HCT116 (cell line): ENCODE measurements around the gene SSR1. TPM values are rescaled to one million over a fixed set of nuclear protein-coding genes. Genes with fewer than 3 reads are reported as not detected.

ENCODE experiments used
- ATAC-seq: fragments of 200-7000 bp; cut with Tn5 transposase; 2 replicates; pipeline ENCODE4 v1.9.1; 2020; ENCODE audit warnings: mild to moderate bottlenecking, moderate library complexity
- BruUV-seq: library from RNA; stranded (reverse); fragments of 400-500 nt; replicated peaks from 2 replicates; lab custom pipeline; 2021; lab: Mats Ljungman, UMichigan
- CTCF ChIA-PET: fragments of 300-600 bp; sonication (Branson Sonifier 250); formaldehyde crosslinking; loops from one replicate; lab custom pipeline; 2021; ENCODE audit warnings: antibody characterized with exemption; lab: Charles Lee
- POLR2A ChIA-PET: fragments of 300-600, 350-600 bp; sonication (Branson Sonifier 250); formaldehyde crosslinking; loops from one replicate; lab custom pipeline; 2021; ENCODE audit warnings: antibody characterized with exemption; lab: Charles Lee
- RAD21 ChIA-PET, 2 experiments: fragments of 300-600 bp; sonication (Branson Sonifier 250); formaldehyde crosslinking; loops; one replicate each; lab custom pipeline; 2023; ENCODE audit warnings: low total read pairs in 2 of 2; ENCODE audit not compliant: uncharacterized antibody in 2 of 2, unreplicated experiment in 2 of 2, low non-redundant PET in 1 of 2; lab: Charles Lee
- DNase-seq: peaks from one replicate; pipeline ENCODE4 v3.0.0-alpha.2; 2010; ENCODE audit warnings: low read depth, low spot score
- H2AFZ ChIP-seq: fragments of 200-600 bp; shearing (Covaris generic), sonication (generic); 2 replicates; pipeline ENCODE4 v1.6.1; 2017; ENCODE audit warnings: low read depth, mixed run types, mixed read lengths, antibody characterized with exemption, low read length; ENCODE audit not compliant: poor library complexity, severe bottlenecking
- H3K27ac ChIP-seq: 2 replicates; pipeline ENCODE4 v1.5.1; 2012; ENCODE audit warnings: low read depth, low read length
- H3K27me3 ChIP-seq: fragments of 200-600 bp; sonication (generic); 2 replicates; pipeline ENCODE4 v1.6.1; 2016; ENCODE audit warnings: mixed run types, low read length, mixed read lengths; ENCODE audit not compliant: insufficient read depth
- H3K36me3 ChIP-seq, 2 experiments: fragments of 200-500 bp in 1 of 2; fragments of 200-600 bp in 1 of 2; sonication (Bioruptor generic) in 1 of 2; sonication (generic) in 1 of 2; 2 replicates each; pipeline versions ENCODE4 v1.5.1 to v1.6.1; 2014 to 2016; ENCODE audit warnings: low read length in 2 of 2, inconsistent platforms in 1 of 2, mixed read lengths in 1 of 2, mixed run types in 1 of 2; ENCODE audit not compliant: insufficient read depth in 2 of 2, control insufficient read depth in 1 of 2
- H3K4me1 ChIP-seq, 2 experiments: fragments of 200-600 bp in 1 of 2; sonication (generic) in 1 of 2; 2 replicates each; pipeline versions ENCODE4 v1.5.1 to v1.6.1; 2012 to 2017; ENCODE audit warnings: low read length in 2 of 2, inconsistent platforms in 1 of 2, mild to moderate bottlenecking in 1 of 2, mixed read lengths in 1 of 2, mixed run types in 1 of 2, moderate library complexity in 1 of 2; ENCODE audit not compliant: insufficient read depth in 2 of 2, control insufficient read depth in 1 of 2
- H3K4me2 ChIP-seq: fragments of 200-600 bp; sonication (generic); 2 replicates; pipeline ENCODE4 v1.6.1; 2017; ENCODE audit warnings: mixed run types, low read length, mixed read lengths
- H3K4me3 ChIP-seq, 2 experiments: fragments of 200-600 bp in 1 of 2; sonication (generic) in 1 of 2; replicated peaks in 1 of 2; 2 replicates each; pipeline ENCODE4 v1.5.1; 2011 to 2016; ENCODE audit warnings: low read length in 2 of 2, control low read depth in 1 of 2, low read depth in 1 of 2, mild to moderate bottlenecking in 1 of 2, mixed read lengths in 1 of 2, mixed run types in 1 of 2
- H3K79me2 ChIP-seq: fragments of 200-600 bp; sonication (generic); 2 replicates; pipeline ENCODE4 v1.6.1; 2017; ENCODE audit warnings: mild to moderate bottlenecking, mixed run types, low read length, moderate library complexity, mixed read lengths; ENCODE audit not compliant: insufficient read depth
- H3K9ac ChIP-seq: fragments of 200-600 bp; sonication (generic); 2 replicates; pipeline ENCODE4 v1.6.1; 2016; ENCODE audit warnings: low read length, mixed read lengths
- H3K9me2 ChIP-seq: fragments of 200-600 bp; sonication (generic), shearing (Covaris generic); 2 replicates; pipeline ENCODE4 v1.6.1; 2017; ENCODE audit warnings: mixed run types, mild to moderate bottlenecking, moderate library complexity; ENCODE audit not compliant: insufficient read depth
- H3K9me3 ChIP-seq, 2 experiments: fragments of 200-500 bp in 1 of 2; fragments of 200-600 bp in 1 of 2; sonication (Bioruptor generic) in 1 of 2; sonication (generic) in 1 of 2; 2 replicates each; pipeline ENCODE4 v1.6.1; 2014 to 2017; ENCODE audit warnings: low read length in 2 of 2, mixed read lengths in 2 of 2, inconsistent platforms in 1 of 2, low read depth in 1 of 2, mild to moderate bottlenecking in 1 of 2, mixed run types in 1 of 2, moderate library complexity in 1 of 2; ENCODE audit not compliant: control insufficient read depth in 1 of 2, insufficient read depth in 1 of 2
- H4K20me1 ChIP-seq: fragments of 200-600 bp; sonication (generic), shearing (Covaris generic); 2 replicates; pipeline ENCODE4 v1.6.1; 2017; ENCODE audit warnings: mixed run types, mild to moderate bottlenecking, moderate library complexity; ENCODE audit not compliant: insufficient read depth
- EZH2phosphoT487 ChIP-seq: fragments of 200-600 bp; IDR thresholded peaks from 2 replicates; pipeline ENCODE4 v1.6.1; 2018; ENCODE audit warnings: antibody characterized with exemption, borderline replicate concordance
- POLR2A ChIP-seq: IDR thresholded peaks from 2 replicates; pipeline ENCODE4 v1.7.0; 2011; ENCODE audit warnings: borderline replicate concordance; ENCODE audit not compliant: insufficient read depth, insufficient read length; ENCODE audit errors: extremely low read depth
- SIN3A ChIP-seq: IDR thresholded peaks from 2 replicates; pipeline ENCODE4 v1.6.1; 2012; ENCODE audit warnings: low read depth
- intact Hi-C: fragments of 100-400 bp; cut with micrococcal nuclease; formaldehyde crosslinking; loops from 2 replicates; pipeline ENCODE4 v1.10.0; 2022
- total RNA-seq: library from RNA; stranded (reverse); gene quantifications from one replicate; pipeline ENCODE4 v1.2.1, GENCODE V29; 2021; ENCODE audit not compliant: unreplicated experiment
- TF ChIP-seq, protein P1 (sequence below): IDR thresholded peaks from 2 replicates; pipeline ENCODE4 v1.6.1; 2012; ENCODE audit warnings: low read depth
- TF ChIP-seq, protein P2 (sequence below), 3 experiments: fragments of 200-600 bp in 1 of 3; sonication (generic) in 1 of 3; IDR thresholded peaks in 2 of 3; conservative IDR thresholded peaks in 1 of 3; 2 replicates each; pipeline ENCODE4 v1.5.1; 2012 to 2017; ENCODE audit warnings: low read depth in 2 of 3, low read length in 2 of 3, antibody characterized with exemption in 1 of 3, borderline replicate concordance in 1 of 3, control low read depth in 1 of 3, mild to moderate bottlenecking in 1 of 3, mixed read lengths in 1 of 3, mixed run types in 1 of 3, moderate library complexity in 1 of 3; ENCODE audit not compliant: insufficient read depth in 1 of 3

Gene SSR1
- total RNA-seq, 1 experiment from 2014 or later, result 127 TPM

DNA sequence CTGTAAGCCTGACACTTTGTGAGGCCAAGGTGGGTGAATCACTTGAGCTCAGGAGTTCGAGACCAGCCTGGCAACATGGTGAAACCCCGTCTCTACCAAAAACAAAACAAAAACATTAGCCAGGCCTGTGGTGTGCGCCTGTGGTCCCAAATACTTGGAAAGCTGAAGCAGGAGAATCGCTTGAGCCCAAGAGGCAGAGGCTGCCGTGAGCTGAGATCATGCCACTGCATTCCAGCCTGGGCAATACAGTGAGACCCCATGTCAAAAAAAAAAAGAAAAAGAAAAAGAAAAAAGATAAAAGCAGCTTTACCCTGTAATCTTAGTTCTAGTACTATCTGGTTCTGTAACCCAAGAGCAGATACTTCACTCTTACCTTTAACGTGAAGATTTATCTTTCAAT, 27.6 kb downstream of the SSR1 start:
- Histone ChIP-seq H3K9me2 (no peaks in the 10 kb centered on the region), H3K4me1 (no peaks in the 10 kb centered on the region), H3K4me3 (no peak overlapping the region), H2AFZ (no peak overlapping the region), H3K9me3 (no peaks in the 10 kb centered on the region), H4K20me1 (no peaks in the 10 kb centered on the region), H3K27ac (no peak overlapping the region), H3K9ac (no peak overlapping the region), H3K36me3 (peaks cover 37 to 43% of the 10 kb centered on the region in 2 experiments; a peak in 3 of 4 replicates), H3K4me2 (no peak overlapping the region), H3K79me2 (peaks cover 9% of the 10 kb centered on the region), H3K27me3 (no peaks in the 10 kb centered on the region)
- ChIA-PET POLR2A (no interaction called here), CTCF (interaction anchor here (1.0 to 2.6 kb wide), 2 partner anchors 10 to 12 kb away, joined by 3 to 8 read pairs; no protein-coding TSS in a partner anchor), RAD21 (no interaction called here)
- intact Hi-C loops, result no loop called here
- no TSS peak for BruUV-seq
- ATAC-seq (no peak), DNase-seq (no peak)
- TF ChIP-seq SIN3A (no peak), EZH2phosphoT487 (no peak), POLR2A (no peak)
- TF ChIP-seq, protein P1, sequence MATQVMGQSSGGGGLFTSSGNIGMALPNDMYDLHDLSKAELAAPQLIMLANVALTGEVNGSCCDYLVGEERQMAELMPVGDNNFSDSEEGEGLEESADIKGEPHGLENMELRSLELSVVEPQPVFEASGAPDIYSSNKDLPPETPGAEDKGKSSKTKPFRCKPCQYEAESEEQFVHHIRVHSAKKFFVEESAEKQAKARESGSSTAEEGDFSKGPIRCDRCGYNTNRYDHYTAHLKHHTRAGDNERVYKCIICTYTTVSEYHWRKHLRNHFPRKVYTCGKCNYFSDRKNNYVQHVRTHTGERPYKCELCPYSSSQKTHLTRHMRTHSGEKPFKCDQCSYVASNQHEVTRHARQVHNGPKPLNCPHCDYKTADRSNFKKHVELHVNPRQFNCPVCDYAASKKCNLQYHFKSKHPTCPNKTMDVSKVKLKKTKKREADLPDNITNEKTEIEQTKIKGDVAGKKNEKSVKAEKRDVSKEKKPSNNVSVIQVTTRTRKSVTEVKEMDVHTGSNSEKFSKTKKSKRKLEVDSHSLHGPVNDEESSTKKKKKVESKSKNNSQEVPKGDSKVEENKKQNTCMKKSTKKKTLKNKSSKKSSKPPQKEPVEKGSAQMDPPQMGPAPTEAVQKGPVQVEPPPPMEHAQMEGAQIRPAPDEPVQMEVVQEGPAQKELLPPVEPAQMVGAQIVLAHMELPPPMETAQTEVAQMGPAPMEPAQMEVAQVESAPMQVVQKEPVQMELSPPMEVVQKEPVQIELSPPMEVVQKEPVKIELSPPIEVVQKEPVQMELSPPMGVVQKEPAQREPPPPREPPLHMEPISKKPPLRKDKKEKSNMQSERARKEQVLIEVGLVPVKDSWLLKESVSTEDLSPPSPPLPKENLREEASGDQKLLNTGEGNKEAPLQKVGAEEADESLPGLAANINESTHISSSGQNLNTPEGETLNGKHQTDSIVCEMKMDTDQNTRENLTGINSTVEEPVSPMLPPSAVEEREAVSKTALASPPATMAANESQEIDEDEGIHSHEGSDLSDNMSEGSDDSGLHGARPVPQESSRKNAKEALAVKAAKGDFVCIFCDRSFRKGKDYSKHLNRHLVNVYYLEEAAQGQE, result no peak
- TF ChIP-seq, protein P2, sequence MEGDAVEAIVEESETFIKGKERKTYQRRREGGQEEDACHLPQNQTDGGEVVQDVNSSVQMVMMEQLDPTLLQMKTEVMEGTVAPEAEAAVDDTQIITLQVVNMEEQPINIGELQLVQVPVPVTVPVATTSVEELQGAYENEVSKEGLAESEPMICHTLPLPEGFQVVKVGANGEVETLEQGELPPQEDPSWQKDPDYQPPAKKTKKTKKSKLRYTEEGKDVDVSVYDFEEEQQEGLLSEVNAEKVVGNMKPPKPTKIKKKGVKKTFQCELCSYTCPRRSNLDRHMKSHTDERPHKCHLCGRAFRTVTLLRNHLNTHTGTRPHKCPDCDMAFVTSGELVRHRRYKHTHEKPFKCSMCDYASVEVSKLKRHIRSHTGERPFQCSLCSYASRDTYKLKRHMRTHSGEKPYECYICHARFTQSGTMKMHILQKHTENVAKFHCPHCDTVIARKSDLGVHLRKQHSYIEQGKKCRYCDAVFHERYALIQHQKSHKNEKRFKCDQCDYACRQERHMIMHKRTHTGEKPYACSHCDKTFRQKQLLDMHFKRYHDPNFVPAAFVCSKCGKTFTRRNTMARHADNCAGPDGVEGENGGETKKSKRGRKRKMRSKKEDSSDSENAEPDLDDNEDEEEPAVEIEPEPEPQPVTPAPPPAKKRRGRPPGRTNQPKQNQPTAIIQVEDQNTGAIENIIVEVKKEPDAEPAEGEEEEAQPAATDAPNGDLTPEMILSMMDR (IDR thresholded peaks at IDR 0.05 in 2 of 3, conservative IDR thresholded peaks at IDR 0.05 in 1 of 3; ENCODE audit: borderline replicate concordance in 1 of 3, insufficient read depth in 1 of 3, low read depth in 2 of 3, low read length in 2 of 3), result no peak
